Measurements from ENCODE around the gene OR13C8. TPM values are rescaled to one million over a fixed set of nuclear protein-coding genes. Genes with fewer than 3 reads are reported as not detected.
"Not testable (repeated sequence)": the region's sequence is repeated elsewhere in the genome, so short reads cannot be mapped to it uniquely, and the experiment has no call there.

OR13C8 gene
- total RNA-seq = not detected

GRCh38 chr9:104568868-104569267 is at the start of gene OR13C8:
OR13C8 (plus strand) TSS chr9:104569168; CDS start chr9:104569168, 0 bp downstream.
- H3K27ac ChIP-seq = no peak within 1 kb of the TSS
- no peaks in the 10 kb centered on the region for H3K9me3 ChIP-seq
- intact Hi-C loops (cut with DNase I; ENCODE audit: low total_unique reads) = no loop called here
- H3K36me3 ChIP-seq = no peaks in the 10 kb centered on the region
- H3K4me3 ChIP-seq = no peak within 1 kb of the TSS
- in situ Hi-C loops (cut with MboI; ENCODE audit: low sequenced_read_pairs in 4 of 4) = no loop called here
- DNase-seq (no peak), ATAC-seq (no peak)
- H3K4me1 ChIP-seq = no peaks in the 10 kb centered on the region
- TF ChIP-seq CTCF (IDR thresholded peaks at IDR 0.05 in 4 of 5, conservative IDR thresholded peaks at IDR 0.05 in 1 of 5) (no peak), POLR2A (IDR thresholded peaks at IDR 0.05) (no peak)
- no peaks in the 10 kb centered on the region for H3K27me3 ChIP-seq

- H3K4me3 ChIP-seq; in situ Hi-C loops (cut with MboI; ENCODE audit: low sequenced_read_pairs in 4 of 4); ATAC-seq; intact Hi-C loops (cut with DNase I; ENCODE audit: low total_unique reads); H3K4me1 ChIP-seq; DNase-seq; H3K27me3 ChIP-seq; H3K36me3 ChIP-seq; H3K27ac ChIP-seq; H3K9me3 ChIP-seq: not testable (repeated sequence)
Observed at GRCh38 chr9:104520241-104520640, 48.7 kb upstream of the OR13C8 start.

- in situ Hi-C loops (cut with MboI; ENCODE audit: low sequenced_read_pairs in 4 of 4) = no loop called here
- DNase-seq = no peak
- TF ChIP-seq POLR2A (IDR thresholded peaks at IDR 0.05) = no peak
- TF ChIP-seq CTCF (IDR thresholded peaks at IDR 0.05 in 4 of 5, conservative IDR thresholded peaks at IDR 0.05 in 1 of 5) = no peak
- Histone ChIP-seq H3K27ac (no peak within 1 kb of the TSS), H3K4me1 (no peaks in the 10 kb centered on the region), H3K9me3 (no peaks in the 10 kb centered on the region), H3K27me3 (no peaks in the 10 kb centered on the region), H3K4me3 (no peak within 1 kb of the TSS), H3K36me3 (no peaks in the 10 kb centered on the region)
- intact Hi-C loops (cut with DNase I; ENCODE audit: low total_unique reads) = no loop called here
- ATAC-seq = no peak
Observed at GRCh38 chr9:104527109-104527508, 41.9 kb upstream of the OR13C8 start, which contains the start of gene OR13C4. OR13C4 (minus strand) TSS chr9:104527209; CDS start chr9:104527209, 0 bp downstream.

GRCh38 chr9:104536756-104537155 is 32.2 kb upstream of the OR13C8 start, which contains the start of gene OR13C3:
OR13C3 (minus strand) TSS chr9:104536856; CDS start chr9:104536723, 133 bp downstream.
- DNase-seq (no peak), ATAC-seq (no peak)
- no peak within 1 kb of the TSS for H3K4me3 ChIP-seq
- H3K36me3 ChIP-seq = no peaks in the 10 kb centered on the region
- no peak for TF ChIP-seq CTCF (IDR thresholded peaks at IDR 0.05 in 4 of 5, conservative IDR thresholded peaks at IDR 0.05 in 1 of 5)
- TF ChIP-seq POLR2A (IDR thresholded peaks at IDR 0.05) = no peak
- H3K9me3 ChIP-seq = no peaks in the 10 kb centered on the region
- in situ Hi-C loops (cut with MboI; ENCODE audit: low sequenced_read_pairs in 4 of 4) (loop anchor here in 1 of 4 donors (10.0 kb wide), 1 partner anchor 62 kb away; no protein-coding TSS in a partner anchor), intact Hi-C loops (cut with DNase I; ENCODE audit: low total_unique reads) (no loop called here)
- H3K27ac ChIP-seq = no peak within 1 kb of the TSS
- H3K4me1 ChIP-seq = no peaks in the 10 kb centered on the region
- H3K27me3 ChIP-seq = no peaks in the 10 kb centered on the region

- in situ Hi-C loops (cut with MboI; ENCODE audit: low sequenced_read_pairs in 4 of 4) (loop anchor here in 1 of 4 donors (10.0 kb wide), 1 partner anchor 64 kb away; no protein-coding TSS in a partner anchor), intact Hi-C loops (cut with DNase I; ENCODE audit: low total_unique reads) (no loop called here)
- DNase-seq = no peak
- ATAC-seq = no peak
- no peaks in the 10 kb centered on the region for H3K9me3 ChIP-seq
- H3K27ac ChIP-seq = no peak overlapping the region
- H3K4me3 ChIP-seq = no peak overlapping the region
- no peak for TF ChIP-seq POLR2A (IDR thresholded peaks at IDR 0.05)
- TF ChIP-seq CTCF (IDR thresholded peaks at IDR 0.05 in 4 of 5, conservative IDR thresholded peaks at IDR 0.05 in 1 of 5) = no peak
- no peaks in the 10 kb centered on the region for H3K36me3 ChIP-seq
- H3K27me3 ChIP-seq = no peaks in the 10 kb centered on the region
- H3K4me1 ChIP-seq = no peaks in the 10 kb centered on the region
Observed at GRCh38 chr9:104539275-104539674, 29.7 kb upstream of the OR13C8 start.
